Parathyroid adenoma (tissue), 2 donors: ENCODE measurements around the gene GABRD.

Experiments
- H2AFZ ChIP-seq: fragments of 300-600 bp; sonication (generic); one replicate; pipeline ENCODE4 v1.7.0; 2017; ENCODE audit warnings: antibody characterized with exemption, mild to moderate bottlenecking
- H3K27ac ChIP-seq: fragments of 300-600 bp; sonication (generic); one replicate; pipeline ENCODE4 v1.7.0; 2017
- H3K27me3 ChIP-seq: fragments of 300-600 bp; sonication (generic); one replicate; pipeline ENCODE4 v1.7.0; 2017; ENCODE audit warnings: low read length; ENCODE audit not compliant: control insufficient read depth, insufficient read depth
- H3K36me3 ChIP-seq: fragments of 300-600 bp; sonication (generic); one replicate; pipeline ENCODE4 v1.7.0; 2017; ENCODE audit warnings: low read length; ENCODE audit not compliant: control insufficient read depth, insufficient read depth
- H3K4me1 ChIP-seq: fragments of 300-600 bp; sonication (generic); one replicate; pipeline ENCODE4 v1.7.0; 2017; ENCODE audit warnings: control low read depth
- H3K4me2 ChIP-seq: fragments of 300-600 bp; sonication (generic); one replicate; pipeline ENCODE4 v1.7.0; 2017; ENCODE audit warnings: low read length
- H3K4me3 ChIP-seq: fragments of 300-600 bp; sonication (generic); one replicate; pipeline ENCODE4 v1.7.0; 2017; ENCODE audit warnings: low read depth, low read length
- H3K79me2 ChIP-seq: fragments of 300-600 bp; sonication (generic); one replicate; pipeline ENCODE4 v1.7.0; 2017; ENCODE audit warnings: control low read depth
- H3K9ac ChIP-seq: fragments of 300-600 bp; sonication (generic); one replicate; pipeline ENCODE4 v1.7.0; 2017; ENCODE audit warnings: mild to moderate bottlenecking
- H3K9me3 ChIP-seq: fragments of 300-600 bp; sonication (generic); one replicate; pipeline ENCODE4 v1.7.0; 2017; ENCODE audit warnings: low read length; ENCODE audit not compliant: control insufficient read depth
- TF ChIP-seq, protein P1 (sequence below): fragments of 300-600 bp; sonication (generic); IDR thresholded peaks from one replicate; pipeline ENCODE4 v1.7.0; 2017; ENCODE audit warnings: antibody characterized with exemption, mild to moderate bottlenecking
- donor health status: primary hyperparathyroidism.

GABRD gene

GRCh38 chr1:1971688-1972087 lies 47.5 kb upstream of the GABRD start:
- H3K4me1 ChIP-seq = no peaks in the 10 kb centered on the region
- H3K9ac ChIP-seq = no peak overlapping the region
- no peak overlapping the region for H3K27ac ChIP-seq
- H3K4me2 ChIP-seq = no peak overlapping the region
- H3K4me3 ChIP-seq = no peak overlapping the region
- no peaks in the 10 kb centered on the region for H3K79me2 ChIP-seq
- no peaks in the 10 kb centered on the region for H3K36me3 ChIP-seq
- no peaks in the 10 kb centered on the region for H3K9me3 ChIP-seq
- H3K27me3 ChIP-seq = no peaks in the 10 kb centered on the region
- TF ChIP-seq, protein P1, sequence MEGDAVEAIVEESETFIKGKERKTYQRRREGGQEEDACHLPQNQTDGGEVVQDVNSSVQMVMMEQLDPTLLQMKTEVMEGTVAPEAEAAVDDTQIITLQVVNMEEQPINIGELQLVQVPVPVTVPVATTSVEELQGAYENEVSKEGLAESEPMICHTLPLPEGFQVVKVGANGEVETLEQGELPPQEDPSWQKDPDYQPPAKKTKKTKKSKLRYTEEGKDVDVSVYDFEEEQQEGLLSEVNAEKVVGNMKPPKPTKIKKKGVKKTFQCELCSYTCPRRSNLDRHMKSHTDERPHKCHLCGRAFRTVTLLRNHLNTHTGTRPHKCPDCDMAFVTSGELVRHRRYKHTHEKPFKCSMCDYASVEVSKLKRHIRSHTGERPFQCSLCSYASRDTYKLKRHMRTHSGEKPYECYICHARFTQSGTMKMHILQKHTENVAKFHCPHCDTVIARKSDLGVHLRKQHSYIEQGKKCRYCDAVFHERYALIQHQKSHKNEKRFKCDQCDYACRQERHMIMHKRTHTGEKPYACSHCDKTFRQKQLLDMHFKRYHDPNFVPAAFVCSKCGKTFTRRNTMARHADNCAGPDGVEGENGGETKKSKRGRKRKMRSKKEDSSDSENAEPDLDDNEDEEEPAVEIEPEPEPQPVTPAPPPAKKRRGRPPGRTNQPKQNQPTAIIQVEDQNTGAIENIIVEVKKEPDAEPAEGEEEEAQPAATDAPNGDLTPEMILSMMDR = no peak
- no peak overlapping the region for H2AFZ ChIP-seq

- Histone ChIP-seq H3K4me3 (no peak overlapping the region), H3K9ac (no peak overlapping the region), H3K27ac (no peak overlapping the region), H3K27me3 (no peaks in the 10 kb centered on the region), H3K36me3 (no peaks in the 10 kb centered on the region), H3K4me2 (no peak overlapping the region), H3K4me1 (no peaks in the 10 kb centered on the region), H2AFZ (no peak overlapping the region), H3K9me3 (no peaks in the 10 kb centered on the region), H3K79me2 (no peaks in the 10 kb centered on the region)
- TF ChIP-seq, protein P1 = no peak
Measured at GRCh38 chr1:1972976-1973715, 46.0 kb upstream of the GABRD start.

DNA sequence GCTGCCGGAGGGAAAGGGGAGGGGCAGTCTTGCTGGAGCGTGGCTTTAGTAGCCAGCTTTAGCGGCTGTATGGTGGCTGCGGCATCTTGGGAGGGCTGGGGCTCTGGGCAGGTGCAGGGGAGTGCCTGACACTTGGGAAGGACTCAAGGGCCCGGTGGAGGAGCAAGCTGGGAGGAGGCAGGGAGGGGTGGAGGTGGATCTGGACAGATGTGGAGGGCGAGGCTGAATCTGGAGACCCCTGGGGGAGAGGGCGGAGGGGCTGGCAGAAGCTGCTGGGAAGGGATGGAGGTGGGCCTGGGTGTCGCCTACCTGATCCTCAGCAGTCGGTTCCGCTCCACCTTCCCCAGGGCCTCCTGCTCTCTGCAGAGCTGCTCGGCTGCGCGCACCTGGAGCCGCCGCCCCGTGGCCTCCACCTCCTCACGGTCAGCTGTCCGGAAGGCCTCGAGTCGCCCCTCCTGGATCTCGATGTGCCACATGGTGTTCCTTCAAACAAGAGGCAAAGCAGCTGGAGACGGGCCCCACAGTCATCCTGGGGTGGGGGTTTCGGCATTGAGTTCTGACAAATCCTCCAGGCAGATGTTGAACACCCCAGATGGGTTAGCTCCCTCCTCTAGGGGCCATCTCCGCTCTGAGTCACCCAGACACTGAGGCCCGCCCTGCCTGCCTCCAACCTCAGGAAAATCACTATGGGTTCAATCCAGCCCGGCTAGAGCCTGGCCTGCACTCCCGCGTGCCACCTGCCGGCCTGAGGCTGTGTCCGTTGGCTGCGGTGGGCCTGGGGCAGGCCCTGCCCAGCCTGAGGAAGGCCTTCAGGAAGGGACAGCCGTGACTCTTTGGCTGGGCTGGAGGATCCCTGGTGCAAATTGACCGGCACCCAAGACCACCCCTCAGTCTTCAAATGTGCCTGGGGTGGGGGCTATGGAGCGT lies 45.2 kb upstream of the GABRD start:
- H3K4me2 ChIP-seq = no peak overlapping the region
- TF ChIP-seq, protein P1 = no peak

DNA sequence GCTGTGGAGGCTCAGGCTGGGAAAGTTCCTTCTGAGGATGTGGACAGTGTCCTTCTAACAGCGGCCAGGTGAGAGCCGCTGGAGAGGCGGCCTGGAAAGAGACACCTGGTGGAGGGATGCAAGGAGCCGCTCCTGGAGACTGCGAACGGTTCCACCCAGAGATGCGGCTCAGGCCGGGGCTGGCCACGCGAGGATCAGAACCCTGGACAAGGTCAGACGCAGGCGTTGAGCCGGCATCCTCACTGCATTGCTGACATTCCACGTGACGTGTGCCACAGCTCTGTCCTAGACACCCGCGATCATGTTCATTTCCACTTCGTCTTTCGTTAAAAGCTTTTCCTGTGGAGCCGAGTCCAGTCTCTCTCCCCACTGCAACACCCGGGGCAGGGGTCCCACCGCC lies 44.3 kb upstream of the GABRD start:
- Histone ChIP-seq H3K27me3 (no peaks in the 10 kb centered on the region), H2AFZ (no peak overlapping the region), H3K9me3 (no peaks in the 10 kb centered on the region), H3K4me3 (no peak overlapping the region), H3K4me2 (no peak overlapping the region), H3K36me3 (no peaks in the 10 kb centered on the region), H3K4me1 (no peaks in the 10 kb centered on the region), H3K27ac (no peak overlapping the region), H3K9ac (no peak overlapping the region), H3K79me2 (no peaks in the 10 kb centered on the region)
- TF ChIP-seq, protein P1 = no peak

More for the DNA sequence above, 45.2 kb upstream of the GABRD start:
- no peaks in the 10 kb centered on the region for H3K27me3 ChIP-seq
- H3K36me3 ChIP-seq = no peaks in the 10 kb centered on the region
- H3K9me3 ChIP-seq = no peaks in the 10 kb centered on the region
- H3K4me1 ChIP-seq = no peaks in the 10 kb centered on the region
- H2AFZ ChIP-seq = no peak overlapping the region
- H3K27ac ChIP-seq = no peak overlapping the region
- no peak overlapping the region for H3K4me3 ChIP-seq
- no peak overlapping the region for H3K9ac ChIP-seq
- H3K79me2 ChIP-seq = no peaks in the 10 kb centered on the region
